ENCODE results near the gene THUMPD1. TPM values are rescaled to one million over a fixed set of nuclear protein-coding genes. Genes with fewer than 3 reads are reported as not detected.
"Not testable (repeated sequence)": the region's sequence is repeated elsewhere in the genome, so short reads cannot be mapped to it uniquely, and the experiment has no call there.

The THUMPD1 gene
- total and polyA plus RNA-seq, 4 experiments from 2014 or later, result 58.1 to 74.4 (median 73.1) TPM

- Histone ChIP-seq H3K4me1 (ENCODE audit: insufficient read depth, low read length) (peaks cover 11% of the 10 kb centered on the region), H3K9me3 (ENCODE audit: control insufficient read depth in 1 of 2, low read length in 2 of 2) (no peaks in the 10 kb centered on the region), H3K4me3 (ENCODE audit: low read length in 2 of 2) (no peak overlapping the region), H3K27me3 (ENCODE audit: insufficient read depth, low read length) (no peaks in the 10 kb centered on the region), H3K36me3 (ENCODE audit: insufficient read depth, low read length) (no peaks in the 10 kb centered on the region), H3K27ac (ENCODE audit: low read depth, low read length) (no peak overlapping the region)
- Mint-ChIP-seq H3K4me3 (no peak overlapping the region), H3K4me1 (peaks cover 2 to 11% (median 3%) of the 10 kb centered on the region in 4 donors), H3K27ac (no peak overlapping the region), H3K9me3 (no peaks in the 10 kb centered on the region), H3K36me3 (peaks cover 3 to 4% of the 10 kb centered on the region in 2 donors), H3K27me3 (no peaks in the 10 kb centered on the region)
- intact Hi-C loops (cut with micrococcal nuclease), result no loop called here
- ChIA-PET POLR2A (ENCODE audit: partially characterized antibody) (no interaction called here), CTCF (ENCODE audit: partially characterized antibody) (no interaction called here)
- no peak for DNase-seq
Measured at GRCh38 chr16:20768818-20769217, 27.2 kb upstream of the THUMPD1 start.

GRCh38 chr16:20768121-20768520 lies 26.5 kb upstream of the THUMPD1 start:
- no peaks in the 10 kb centered on the region for H3K27me3 Mint-ChIP-seq

GRCh38 chr16:20767577-20767976 lies 26.0 kb upstream of the THUMPD1 start:
- ChIA-PET POLR2A (ENCODE audit: partially characterized antibody) (no interaction called here), CTCF (ENCODE audit: partially characterized antibody) (no interaction called here)
- H3K9me3 ChIP-seq (ENCODE audit: control insufficient read depth in 1 of 2, low read length in 2 of 2), result no peaks in the 10 kb centered on the region

More at GRCh38 chr16:20768121-20768520, 26.5 kb upstream of the THUMPD1 start:
- intact Hi-C loops (cut with micrococcal nuclease), result no loop called here
- Histone ChIP-seq H3K36me3 (ENCODE audit: insufficient read depth, low read length) (no peaks in the 10 kb centered on the region), H3K4me1 (ENCODE audit: insufficient read depth, low read length) (peaks cover 15% of the 10 kb centered on the region), H3K27me3 (ENCODE audit: insufficient read depth, low read length) (no peaks in the 10 kb centered on the region), H3K4me3 (ENCODE audit: low read length in 2 of 2) (no peak overlapping the region), H3K9me3 (ENCODE audit: control insufficient read depth in 1 of 2, low read length in 2 of 2) (no peaks in the 10 kb centered on the region), H3K27ac (ENCODE audit: low read depth, low read length) (no peak overlapping the region)
- CTCF ChIA-PET (ENCODE audit: partially characterized antibody), result no interaction called here
- Mint-ChIP-seq H3K27ac (no peak overlapping the region), H3K9me3 (no peaks in the 10 kb centered on the region), H3K4me1 (peaks cover 8 to 17% (median 10%) of the 10 kb centered on the region in 4 donors), H3K4me3 (no peak overlapping the region), H3K36me3 (peaks cover 4 to 9% of the 10 kb centered on the region in 2 donors)
- POLR2A ChIA-PET (ENCODE audit: partially characterized antibody), result no interaction called here
- no peak for DNase-seq

GRCh38 chr16:20766294-20766693 lies 24.7 kb upstream of the THUMPD1 start:
- H3K36me3 ChIP-seq (ENCODE audit: insufficient read depth, low read length), result no peaks in the 10 kb centered on the region
- no peaks in the 10 kb centered on the region for H3K27me3 ChIP-seq (ENCODE audit: insufficient read depth, low read length)
- peaks cover 20% of the 10 kb centered on the region for H3K4me1 ChIP-seq (ENCODE audit: insufficient read depth, low read length)
- no peaks in the 10 kb centered on the region for H3K9me3 ChIP-seq (ENCODE audit: control insufficient read depth in 1 of 2, low read length in 2 of 2)
- peaks cover 12 to 33% (median 23%) of the 10 kb centered on the region in 4 donors for H3K4me1 Mint-ChIP-seq
- no peak overlapping the region for H3K27ac ChIP-seq (ENCODE audit: low read depth, low read length)
- ChIA-PET POLR2A (ENCODE audit: partially characterized antibody) (no interaction called here), CTCF (ENCODE audit: partially characterized antibody) (interaction anchor here (1.9 kb wide), 1 partner anchor 11 kb away, joined by 4 read pairs; no protein-coding TSS in a partner anchor)
- H3K27me3 Mint-ChIP-seq, result no peaks in the 10 kb centered on the region
- no peak overlapping the region for H3K27ac Mint-ChIP-seq
- H3K4me3 Mint-ChIP-seq, result no peak overlapping the region
- intact Hi-C loops (cut with micrococcal nuclease), result no loop called here
- no peak overlapping the region for H3K4me3 ChIP-seq (ENCODE audit: low read length in 2 of 2)
- DNase-seq, result no peak
- peaks cover 7 to 9% of the 10 kb centered on the region in 2 donors for H3K36me3 Mint-ChIP-seq
- H3K9me3 Mint-ChIP-seq, result peaks cover 0 to 5% (median 0%) of the 10 kb centered on the region in 8 donors

More at GRCh38 chr16:20767577-20767976, 26.0 kb upstream of the THUMPD1 start:
- Mint-ChIP-seq H3K27me3 (no peaks in the 10 kb centered on the region), H3K4me3 (no peak overlapping the region), H3K9me3 (no peaks in the 10 kb centered on the region), H3K27ac (no peak overlapping the region), H3K36me3 (peaks cover 4 to 9% of the 10 kb centered on the region in 2 donors), H3K4me1 (peaks cover 11 to 23% (median 14%) of the 10 kb centered on the region in 4 donors)
- peaks cover 20% of the 10 kb centered on the region for H3K4me1 ChIP-seq (ENCODE audit: insufficient read depth, low read length)
- no peak overlapping the region for H3K4me3 ChIP-seq (ENCODE audit: low read length in 2 of 2)
- H3K27ac ChIP-seq (ENCODE audit: low read depth, low read length), result no peak overlapping the region
- H3K36me3 ChIP-seq (ENCODE audit: insufficient read depth, low read length), result no peaks in the 10 kb centered on the region
- DNase-seq, result no peak
- intact Hi-C loops (cut with micrococcal nuclease), result no loop called here
- H3K27me3 ChIP-seq (ENCODE audit: insufficient read depth, low read length), result no peaks in the 10 kb centered on the region

GRCh38 chr16:20765732-20766131 lies 24.1 kb upstream of the THUMPD1 start:
- H3K4me3 Mint-ChIP-seq, result no peak overlapping the region
- Histone ChIP-seq H3K9me3 (ENCODE audit: control insufficient read depth in 1 of 2, low read length in 2 of 2) (no peaks in the 10 kb centered on the region), H3K4me3 (ENCODE audit: low read length in 2 of 2) (no peak overlapping the region), H3K36me3 (ENCODE audit: insufficient read depth, low read length) (no peaks in the 10 kb centered on the region), H3K4me1 (ENCODE audit: insufficient read depth, low read length) (peaks cover 20% of the 10 kb centered on the region), H3K27ac (ENCODE audit: low read depth, low read length) (no peak overlapping the region), H3K27me3 (ENCODE audit: insufficient read depth, low read length) (no peaks in the 10 kb centered on the region)
- H3K27me3 Mint-ChIP-seq, result no peaks in the 10 kb centered on the region
- peaks cover 0 to 5% (median 0%) of the 10 kb centered on the region in 8 donors for H3K9me3 Mint-ChIP-seq
- intact Hi-C loops (cut with micrococcal nuclease), result no loop called here
- H3K36me3 Mint-ChIP-seq, result peaks cover 9 to 13% of the 10 kb centered on the region in 2 donors
- no peak overlapping the region for H3K27ac Mint-ChIP-seq
- peaks cover 12 to 34% (median 24%) of the 10 kb centered on the region in 4 donors for H3K4me1 Mint-ChIP-seq
- no peak for DNase-seq
- CTCF ChIA-PET (ENCODE audit: partially characterized antibody), result interaction anchor here (1.1 to 1.9 kb wide), 3 partner anchors 12 to 83 kb away, joined by 3 to 5 read pairs (median 4); partner anchors contain the start of gene THUMPD1
- POLR2A ChIA-PET (ENCODE audit: partially characterized antibody), result no interaction called here

- peaks cover 9 to 18% of the 10 kb centered on the region in 2 donors for H3K36me3 Mint-ChIP-seq
- peak overlapping the region in 3 of 7 donors; percentile 29 to 80 (median 69) for H3K27ac Mint-ChIP-seq
- H3K4me1 ChIP-seq (ENCODE audit: insufficient read depth, low read length), result peaks cover 20% of the 10 kb centered on the region
- not testable (repeated sequence) for H3K27ac ChIP-seq (ENCODE audit: low read depth, low read length); H3K4me3 ChIP-seq (ENCODE audit: low read length in 2 of 2); H3K27me3 ChIP-seq (ENCODE audit: insufficient read depth, low read length); H3K9me3 ChIP-seq (ENCODE audit: control insufficient read depth in 1 of 2, low read length in 2 of 2); DNase-seq; H3K27me3 Mint-ChIP-seq; H3K36me3 ChIP-seq (ENCODE audit: insufficient read depth, low read length)
- peak overlapping the region in 1 of 8 donors; percentile 16 for H3K4me3 Mint-ChIP-seq
- intact Hi-C loops (cut with micrococcal nuclease), result loop anchor here (1.0 to 5.0 kb wide), 2 partner anchors 42 to 138 kb away; partner anchors contain the start of genes DCUN1D3, ERI2, LYRM1 and REXO5
- peaks cover 12 to 34% (median 24%) of the 10 kb centered on the region in 4 donors for H3K4me1 Mint-ChIP-seq
- H3K9me3 Mint-ChIP-seq, result peaks cover 0 to 11% (median 2%) of the 10 kb centered on the region in 8 donors
- ChIA-PET CTCF (ENCODE audit: partially characterized antibody) (interaction anchor here (0.9 to 1.9 kb wide), 4 partner anchors 13 to 34 kb away, joined by 3 to 5 read pairs (median 4); partner anchors contain the start of gene THUMPD1), POLR2A (ENCODE audit: partially characterized antibody) (interaction anchor here (0.9 to 4.9 kb wide), 3 partner anchors 14 to 34 kb away, joined by 3 to 32 read pairs (median 3); partner anchors contain the start of gene THUMPD1)
Measured at GRCh38 chr16:20764448-20764847, 22.8 kb upstream of the THUMPD1 start.

- no peaks in the 10 kb centered on the region for H3K27me3 ChIP-seq (ENCODE audit: insufficient read depth, low read length)
- H3K36me3 ChIP-seq (ENCODE audit: insufficient read depth, low read length), result no peaks in the 10 kb centered on the region
- H3K4me1 ChIP-seq (ENCODE audit: insufficient read depth, low read length), result peaks cover 20% of the 10 kb centered on the region
- Mint-ChIP-seq H3K27ac (peak within 1 kb of the TSS; percentile 80 to 99 (median 97)), H3K36me3 (peaks cover 9 to 18% of the 10 kb centered on the region in 2 donors), H3K9me3 (peaks cover 0 to 11% (median 2%) of the 10 kb centered on the region in 8 donors), H3K4me3 (peak within 1 kb of the TSS; percentile 88 to 97 (median 94)), H3K27me3 (no peaks in the 10 kb centered on the region), H3K4me1 (peaks cover 12 to 34% (median 24%) of the 10 kb centered on the region in 4 donors)
- peak within 1 kb of the TSS; percentile 64 for H3K27ac ChIP-seq (ENCODE audit: low read depth, low read length)
- CTCF ChIA-PET (ENCODE audit: partially characterized antibody), result interaction anchor here (0.6 to 1.3 kb wide), 3 partner anchors 23 to 867 kb away, joined by 3 to 4 read pairs (median 3); no protein-coding TSS in a partner anchor
- DNase-seq, result peak; percentile 76 to 84 (median 80)
- peak within 1 kb of the TSS; percentile 49 for H3K4me3 ChIP-seq (ENCODE audit: low read length in 2 of 2)
- POLR2A ChIA-PET (ENCODE audit: partially characterized antibody), result interaction anchor here (0.6 to 4.9 kb wide), 7 partner anchors 13 to 824 kb away, joined by 3 to 32 read pairs (median 4); partner anchors contain the start of genes DCUN1D3, LYRM1 and THUMPD1
- no peaks in the 10 kb centered on the region for H3K9me3 ChIP-seq (ENCODE audit: control insufficient read depth in 1 of 2, low read length in 2 of 2)
- intact Hi-C loops (cut with micrococcal nuclease), result loop anchor here (1.0 to 5.0 kb wide), 3 partner anchors 22 to 139 kb away; partner anchors contain the start of genes DCUN1D3, ERI2, LYRM1 and REXO5
Measured at GRCh38 chr16:20763461-20764232, 22.0 kb upstream of the THUMPD1 start, which contains the start of gene ACSM3. Gene ACSM3 (plus strand): TSS chr16:20764014. CDS start chr16:20770035, 6,021 bp downstream.
